HL-60 (cell line): ENCODE measurements around the gene MAGEF1.

ENCODE experiments used
- DNase-seq, 2 experiments: peaks; one replicate each; pipeline ENCODE4 v3.0.0-alpha.2; 2010 to 2020; ENCODE audit warnings: low read depth in 1 of 2, low spot score in 1 of 2
- H3K27ac ChIP-seq: fragments of 250-450 bp; sonication (Bioruptor Pico); replicated peaks from 2 replicates; pipeline ENCODE4 v1.5.1; 2020; ENCODE audit warnings: mild to moderate bottlenecking, moderate library complexity
- H3K27me3 ChIP-seq: fragments of 250-450 bp; sonication (Bioruptor Pico); 2 replicates; pipeline ENCODE4 v1.5.1; 2021; ENCODE audit warnings: mild to moderate bottlenecking, moderate library complexity; ENCODE audit not compliant: insufficient read depth, poor library complexity, severe bottlenecking
- H3K4me3 ChIP-seq: replicated peaks from 2 replicates; pipeline ENCODE4 v1.5.1; 2011; ENCODE audit warnings: mild to moderate bottlenecking, control low read depth, low read length; ENCODE audit not compliant: insufficient read depth
- GABPA ChIP-seq: IDR thresholded peaks from 2 replicates; pipeline ENCODE4 v1.6.1; 2012; ENCODE audit warnings: low read depth
- POLR2AphosphoS5 ChIP-seq: IDR thresholded peaks from 2 replicates; pipeline ENCODE4 v1.6.1; 2012; ENCODE audit warnings: low read depth
- SPI1 ChIP-seq: IDR thresholded peaks from 2 replicates; pipeline ENCODE4 v1.6.1; 2012; ENCODE audit warnings: low read depth, mild to moderate bottlenecking, borderline replicate concordance
- TF ChIP-seq, protein P1 (sequence below): IDR thresholded peaks from 2 replicates; pipeline ENCODE4 v1.6.1; 2012; ENCODE audit warnings: low read depth; ENCODE audit not compliant: insufficient replicate concordance
- TF ChIP-seq, protein P2 (sequence below): IDR thresholded peaks from one replicate; pipeline ENCODE4 v1.5.1; 2011; ENCODE audit warnings: low read length, control low read depth, inconsistent platforms; ENCODE audit not compliant: insufficient read depth

The MAGEF1 gene

DNA sequence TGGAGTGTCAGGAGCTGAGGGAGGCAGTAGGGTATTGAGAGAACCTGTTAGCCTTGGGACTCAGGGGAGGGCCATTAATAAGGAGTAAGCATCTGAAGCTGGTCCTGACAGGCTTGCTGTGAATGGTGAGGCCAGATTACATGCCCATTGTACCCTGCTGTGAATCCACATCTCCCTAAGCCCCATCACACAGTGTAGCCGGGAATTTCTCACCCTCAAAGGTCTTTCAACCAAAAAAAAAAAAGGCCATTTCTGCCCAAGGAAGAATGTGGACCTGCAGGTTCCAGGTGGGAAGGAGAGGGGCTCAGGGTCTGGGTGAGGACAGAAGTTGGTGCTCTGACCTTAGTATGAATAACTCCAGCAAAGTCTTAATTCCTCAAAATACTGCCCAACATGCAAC, 37.2 kb downstream of the MAGEF1 start:
- Histone ChIP-seq H3K27ac (no peak overlapping the region), H3K4me3 (no peak overlapping the region), H3K27me3 (no peaks in the 10 kb centered on the region)
- TF ChIP-seq, protein P1, sequence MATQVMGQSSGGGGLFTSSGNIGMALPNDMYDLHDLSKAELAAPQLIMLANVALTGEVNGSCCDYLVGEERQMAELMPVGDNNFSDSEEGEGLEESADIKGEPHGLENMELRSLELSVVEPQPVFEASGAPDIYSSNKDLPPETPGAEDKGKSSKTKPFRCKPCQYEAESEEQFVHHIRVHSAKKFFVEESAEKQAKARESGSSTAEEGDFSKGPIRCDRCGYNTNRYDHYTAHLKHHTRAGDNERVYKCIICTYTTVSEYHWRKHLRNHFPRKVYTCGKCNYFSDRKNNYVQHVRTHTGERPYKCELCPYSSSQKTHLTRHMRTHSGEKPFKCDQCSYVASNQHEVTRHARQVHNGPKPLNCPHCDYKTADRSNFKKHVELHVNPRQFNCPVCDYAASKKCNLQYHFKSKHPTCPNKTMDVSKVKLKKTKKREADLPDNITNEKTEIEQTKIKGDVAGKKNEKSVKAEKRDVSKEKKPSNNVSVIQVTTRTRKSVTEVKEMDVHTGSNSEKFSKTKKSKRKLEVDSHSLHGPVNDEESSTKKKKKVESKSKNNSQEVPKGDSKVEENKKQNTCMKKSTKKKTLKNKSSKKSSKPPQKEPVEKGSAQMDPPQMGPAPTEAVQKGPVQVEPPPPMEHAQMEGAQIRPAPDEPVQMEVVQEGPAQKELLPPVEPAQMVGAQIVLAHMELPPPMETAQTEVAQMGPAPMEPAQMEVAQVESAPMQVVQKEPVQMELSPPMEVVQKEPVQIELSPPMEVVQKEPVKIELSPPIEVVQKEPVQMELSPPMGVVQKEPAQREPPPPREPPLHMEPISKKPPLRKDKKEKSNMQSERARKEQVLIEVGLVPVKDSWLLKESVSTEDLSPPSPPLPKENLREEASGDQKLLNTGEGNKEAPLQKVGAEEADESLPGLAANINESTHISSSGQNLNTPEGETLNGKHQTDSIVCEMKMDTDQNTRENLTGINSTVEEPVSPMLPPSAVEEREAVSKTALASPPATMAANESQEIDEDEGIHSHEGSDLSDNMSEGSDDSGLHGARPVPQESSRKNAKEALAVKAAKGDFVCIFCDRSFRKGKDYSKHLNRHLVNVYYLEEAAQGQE = no peak
- TF ChIP-seq SPI1 = no peak
- TF ChIP-seq, protein P2, sequence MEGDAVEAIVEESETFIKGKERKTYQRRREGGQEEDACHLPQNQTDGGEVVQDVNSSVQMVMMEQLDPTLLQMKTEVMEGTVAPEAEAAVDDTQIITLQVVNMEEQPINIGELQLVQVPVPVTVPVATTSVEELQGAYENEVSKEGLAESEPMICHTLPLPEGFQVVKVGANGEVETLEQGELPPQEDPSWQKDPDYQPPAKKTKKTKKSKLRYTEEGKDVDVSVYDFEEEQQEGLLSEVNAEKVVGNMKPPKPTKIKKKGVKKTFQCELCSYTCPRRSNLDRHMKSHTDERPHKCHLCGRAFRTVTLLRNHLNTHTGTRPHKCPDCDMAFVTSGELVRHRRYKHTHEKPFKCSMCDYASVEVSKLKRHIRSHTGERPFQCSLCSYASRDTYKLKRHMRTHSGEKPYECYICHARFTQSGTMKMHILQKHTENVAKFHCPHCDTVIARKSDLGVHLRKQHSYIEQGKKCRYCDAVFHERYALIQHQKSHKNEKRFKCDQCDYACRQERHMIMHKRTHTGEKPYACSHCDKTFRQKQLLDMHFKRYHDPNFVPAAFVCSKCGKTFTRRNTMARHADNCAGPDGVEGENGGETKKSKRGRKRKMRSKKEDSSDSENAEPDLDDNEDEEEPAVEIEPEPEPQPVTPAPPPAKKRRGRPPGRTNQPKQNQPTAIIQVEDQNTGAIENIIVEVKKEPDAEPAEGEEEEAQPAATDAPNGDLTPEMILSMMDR = no peak
- no peak for TF ChIP-seq POLR2AphosphoS5
- no peak for TF ChIP-seq GABPA
- no peak for DNase-seq

DNA sequence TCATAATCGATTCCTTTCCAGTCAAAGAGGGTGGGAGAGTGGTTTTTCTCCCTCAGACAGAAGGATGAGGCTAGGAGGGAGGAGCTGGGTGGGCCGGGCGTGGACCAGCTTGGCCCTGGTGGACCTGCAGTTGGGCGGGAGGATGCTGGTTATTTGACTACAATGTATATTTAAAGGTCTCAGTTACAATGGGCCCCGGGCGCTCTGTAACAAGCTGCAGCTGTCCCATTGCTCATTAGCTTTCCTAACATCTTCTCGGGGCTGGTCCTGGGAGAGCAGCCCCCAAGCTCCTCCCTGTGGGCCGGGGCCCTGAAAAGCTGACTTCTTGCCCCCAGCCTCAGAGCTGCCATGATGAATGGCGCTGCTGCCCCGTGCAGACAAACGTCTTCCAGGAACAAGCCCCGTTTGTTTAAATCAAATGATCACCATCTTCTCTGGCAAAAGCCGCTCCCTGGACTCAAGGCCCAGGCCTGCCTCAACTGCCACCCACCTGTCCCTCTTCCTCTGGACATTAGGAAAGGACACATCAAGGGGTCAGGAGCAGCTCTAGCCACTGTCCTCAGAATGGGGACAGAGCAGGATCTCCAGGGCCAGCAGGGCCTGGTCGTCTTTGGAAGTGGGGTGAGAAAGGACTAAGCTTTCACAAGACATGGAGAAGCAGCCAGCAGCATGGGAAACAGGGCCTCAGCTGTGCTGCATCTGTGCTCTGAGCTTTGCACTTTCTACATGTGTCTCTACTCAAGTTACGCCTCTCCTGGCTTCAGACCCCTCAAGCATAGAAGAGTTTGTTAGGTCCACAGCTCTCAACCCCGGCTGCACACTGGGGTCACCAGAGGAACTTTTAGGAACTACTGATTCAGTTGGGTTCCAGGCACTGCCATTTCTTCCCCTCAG, 38.6 kb downstream of the MAGEF1 start:
- TF ChIP-seq GABPA = no peak
- TF ChIP-seq, protein P1 = no peak
- TF ChIP-seq SPI1 = no peak
- TF ChIP-seq, protein P2 = no peak
- TF ChIP-seq POLR2AphosphoS5 = no peak
- Histone ChIP-seq H3K4me3 (no peak overlapping the region), H3K27ac (no peak overlapping the region), H3K27me3 (no peaks in the 10 kb centered on the region)
- DNase-seq = no peak

DNA sequence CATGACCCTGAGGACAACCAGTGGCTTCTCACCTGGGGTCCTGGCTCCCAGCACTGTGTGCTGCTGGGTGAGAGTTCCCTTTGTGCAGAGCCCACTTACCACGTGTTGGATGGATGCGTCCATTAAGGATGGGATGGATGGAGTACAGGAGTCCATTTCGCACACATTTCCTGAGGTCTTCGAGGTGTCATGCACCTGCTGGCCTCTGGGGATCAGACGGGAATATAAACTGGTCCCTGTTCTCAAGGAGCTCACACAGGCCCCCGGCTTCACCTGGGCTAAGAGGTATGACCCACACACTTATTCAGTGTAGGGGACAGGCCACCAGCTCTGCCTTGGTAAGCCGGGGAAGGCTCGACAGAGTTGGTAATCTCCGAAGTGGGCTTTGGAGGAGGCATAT, 39.5 kb downstream of the MAGEF1 start:
- Histone ChIP-seq H3K27me3 (no peaks in the 10 kb centered on the region), H3K27ac (no peak overlapping the region), H3K4me3 (no peak overlapping the region)
- no peak for DNase-seq
- no peak for TF ChIP-seq SPI1

DNA sequence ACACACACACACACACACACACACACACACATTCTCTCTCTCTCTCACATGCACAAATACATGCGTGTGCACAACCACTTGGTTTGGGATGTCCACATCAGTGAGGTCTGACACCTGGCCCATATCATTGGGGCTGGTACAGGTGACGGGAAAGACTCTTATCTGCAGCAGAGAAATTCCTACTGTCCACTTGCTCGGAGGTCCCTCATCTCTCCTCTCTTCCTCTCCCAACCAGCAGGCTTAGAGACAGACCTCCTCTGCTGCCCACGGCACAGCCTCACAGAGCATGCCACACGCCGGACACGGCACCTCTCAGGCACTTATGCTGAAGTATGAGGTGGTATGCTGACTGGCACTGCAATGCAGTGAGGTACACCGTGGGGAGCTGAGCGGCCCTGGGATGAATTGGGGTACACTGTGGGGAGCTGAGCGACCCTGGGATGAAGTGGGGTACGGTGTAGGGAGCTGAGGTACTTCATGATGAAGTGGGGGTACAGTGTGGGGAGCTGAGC, 41.7 kb downstream of the MAGEF1 start:
- no peak for DNase-seq
- Histone ChIP-seq H3K27ac (no peak overlapping the region), H3K4me3 (no peak overlapping the region), H3K27me3 (no peaks in the 10 kb centered on the region)
- no peak for TF ChIP-seq SPI1
- TF ChIP-seq, protein P1 = no peak
- no peak for TF ChIP-seq GABPA
- no peak for TF ChIP-seq POLR2AphosphoS5
- TF ChIP-seq, protein P2 = no peak
